GM12872 (cell line): ENCODE results near the gene SAT2.

ENCODE experiments used
- TF ChIP-seq, protein P1 (sequence below): IDR thresholded peaks from 3 replicates; pipeline ENCODE4 v1.5.1; 2011; ENCODE audit warnings: low read depth, mild to moderate bottlenecking, low read length, moderate library complexity; ENCODE audit not compliant: insufficient read depth

Gene SAT2

GRCh38 chr17:7655541-7655840, 27.9 kb upstream of the SAT2 start:
- TF ChIP-seq, protein P1, sequence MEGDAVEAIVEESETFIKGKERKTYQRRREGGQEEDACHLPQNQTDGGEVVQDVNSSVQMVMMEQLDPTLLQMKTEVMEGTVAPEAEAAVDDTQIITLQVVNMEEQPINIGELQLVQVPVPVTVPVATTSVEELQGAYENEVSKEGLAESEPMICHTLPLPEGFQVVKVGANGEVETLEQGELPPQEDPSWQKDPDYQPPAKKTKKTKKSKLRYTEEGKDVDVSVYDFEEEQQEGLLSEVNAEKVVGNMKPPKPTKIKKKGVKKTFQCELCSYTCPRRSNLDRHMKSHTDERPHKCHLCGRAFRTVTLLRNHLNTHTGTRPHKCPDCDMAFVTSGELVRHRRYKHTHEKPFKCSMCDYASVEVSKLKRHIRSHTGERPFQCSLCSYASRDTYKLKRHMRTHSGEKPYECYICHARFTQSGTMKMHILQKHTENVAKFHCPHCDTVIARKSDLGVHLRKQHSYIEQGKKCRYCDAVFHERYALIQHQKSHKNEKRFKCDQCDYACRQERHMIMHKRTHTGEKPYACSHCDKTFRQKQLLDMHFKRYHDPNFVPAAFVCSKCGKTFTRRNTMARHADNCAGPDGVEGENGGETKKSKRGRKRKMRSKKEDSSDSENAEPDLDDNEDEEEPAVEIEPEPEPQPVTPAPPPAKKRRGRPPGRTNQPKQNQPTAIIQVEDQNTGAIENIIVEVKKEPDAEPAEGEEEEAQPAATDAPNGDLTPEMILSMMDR = no peak

GRCh38 chr17:7654832-7655540, 27.4 kb upstream of the SAT2 start:
- TF ChIP-seq, protein P1 = no peak

- TF ChIP-seq, protein P1 = no peak
These were observed 25.1 kb upstream of the SAT2 start for GRCh38 chr17:7652388-7653356.

GRCh38 chr17:7651665-7652387, 24.2 kb upstream of the SAT2 start:
- TF ChIP-seq, protein P1 = no peak

DNA sequence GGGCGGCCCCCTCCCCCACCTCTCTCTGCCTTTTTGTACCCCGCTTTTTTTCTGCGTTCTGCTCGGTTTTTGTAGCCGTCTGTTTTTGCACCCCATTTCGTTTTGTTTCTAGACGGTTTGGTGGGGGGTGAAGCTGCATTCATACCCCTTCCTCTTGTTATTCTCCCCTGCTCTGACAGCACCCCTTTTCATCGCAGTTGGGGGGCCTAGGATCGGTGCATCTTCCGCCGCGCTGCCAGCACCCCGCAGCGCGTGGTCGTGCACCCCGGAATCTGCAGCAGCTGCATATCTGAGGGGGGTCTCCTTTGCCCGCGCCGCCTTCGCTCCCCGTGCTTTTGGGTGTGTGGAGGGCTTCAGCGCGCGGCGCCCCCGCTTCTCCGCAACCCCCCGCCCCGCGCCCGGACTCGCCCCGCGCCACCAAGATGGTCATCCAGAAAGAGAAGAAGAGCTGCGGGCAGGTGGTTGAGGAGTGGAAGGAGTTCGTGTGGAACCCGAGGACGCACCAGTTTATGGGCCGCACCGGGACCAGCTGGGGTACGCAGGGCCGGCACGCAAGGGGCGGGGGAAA, 23.6 kb upstream of the SAT2 start:
- TF ChIP-seq, protein P1 = no peak

DNA sequence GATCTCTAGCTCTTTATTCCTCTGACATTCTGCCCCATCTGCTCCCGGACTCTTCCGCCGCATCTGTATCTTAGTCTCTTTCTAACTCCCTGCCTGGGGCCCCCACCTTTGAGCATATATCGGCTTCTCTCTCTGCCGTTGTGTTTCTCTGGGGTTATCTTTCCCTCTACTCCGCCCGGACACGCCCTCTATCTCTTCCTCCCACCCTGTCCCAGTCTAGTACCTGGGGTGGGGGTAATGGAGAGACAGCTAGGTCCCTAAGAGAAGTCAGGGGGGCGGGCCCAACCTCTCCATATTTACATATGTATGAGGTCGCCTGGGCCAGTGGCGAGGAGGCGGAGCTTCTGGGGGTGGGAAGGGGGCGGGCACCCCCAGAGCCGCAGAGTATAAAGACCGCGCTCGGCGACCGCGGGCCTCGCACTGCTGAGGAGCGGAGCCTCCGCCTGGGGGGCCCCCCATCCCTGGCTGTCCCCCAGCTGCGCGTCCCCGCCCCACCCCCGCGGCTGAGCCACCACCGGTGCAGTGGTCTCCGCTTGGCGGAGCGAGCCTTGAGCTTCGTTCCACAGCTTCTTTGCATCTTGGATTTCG, 23.0 kb upstream of the SAT2 start, which contains the start of gene ATP1B2:
TSS of gene ATP1B2 (plus strand) at position 418 of the 588 bp plus-strand sequence. CDS start 593 bp downstream, outside the sequence.
- TF ChIP-seq, protein P1 = no peak
